SK-N-DZ (cell line): ENCODE data around the gene ZDHHC7.
A peak's percentile ranks its signal among the peaks of the same experiment; 100 is the strongest.
"Not testable (repeated sequence)": the region's sequence is repeated elsewhere in the genome, so short reads cannot be mapped to it uniquely, and the experiment has no call there.

Experiments used
- DNase-seq: peaks from one replicate; pipeline ENCODE4 v3.0.0-alpha.2; 2015; ENCODE audit warnings: low spot score

Gene ZDHHC7

GRCh38 chr16:84941921-84942320 lies 69.4 kb downstream of the ZDHHC7 start:
- no peak for DNase-seq

- no peak for DNase-seq
Observed at GRCh38 chr16:84940670-84941551, 70.4 kb downstream of the ZDHHC7 start.

GRCh38 chr16:84938616-84939015 lies 72.7 kb downstream of the ZDHHC7 start:
- not testable (repeated sequence) for DNase-seq

DNA sequence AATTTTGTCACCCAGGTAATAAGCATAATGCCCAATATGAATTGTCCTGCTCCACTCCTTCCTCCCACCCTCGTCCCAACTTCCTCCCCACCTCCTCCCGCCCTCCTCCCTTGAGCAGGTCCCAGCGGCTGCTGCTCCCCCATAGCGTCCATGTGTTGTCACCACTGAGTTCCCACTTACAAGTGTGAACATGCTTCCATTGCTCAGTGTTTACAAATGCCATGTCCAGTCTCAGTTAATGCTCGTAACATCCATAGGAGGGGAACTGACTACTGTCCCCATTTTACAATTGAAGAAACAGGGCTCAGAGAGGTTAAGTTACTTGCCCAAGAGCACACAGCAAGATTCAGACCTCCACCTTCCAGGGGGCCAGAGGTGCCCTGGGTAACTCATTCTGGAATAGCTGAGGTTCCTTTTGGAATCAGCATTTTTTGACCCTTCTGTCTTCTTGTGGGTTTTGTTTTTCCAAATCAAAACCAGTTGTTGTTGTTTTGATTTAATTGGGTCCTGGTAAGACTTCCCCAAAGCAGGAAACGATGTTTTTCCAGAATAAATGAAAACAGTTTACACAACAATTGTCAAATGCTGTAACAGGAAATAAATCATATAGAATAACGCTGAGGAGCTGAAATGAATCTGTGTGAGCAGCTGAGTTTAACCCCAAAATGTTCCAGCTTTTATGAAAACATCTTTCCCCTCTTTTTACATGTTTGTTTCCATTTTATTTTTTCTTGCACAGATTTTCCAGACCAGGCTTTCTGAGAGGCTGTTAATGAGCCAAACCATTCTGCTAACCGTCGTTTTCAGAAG lies 73.9 kb downstream of the ZDHHC7 start:
- no peak for DNase-seq

GRCh38 chr16:84933774-84934631 lies 77.3 kb downstream of the ZDHHC7 start:
- DNase-seq, result no peak

DNA sequence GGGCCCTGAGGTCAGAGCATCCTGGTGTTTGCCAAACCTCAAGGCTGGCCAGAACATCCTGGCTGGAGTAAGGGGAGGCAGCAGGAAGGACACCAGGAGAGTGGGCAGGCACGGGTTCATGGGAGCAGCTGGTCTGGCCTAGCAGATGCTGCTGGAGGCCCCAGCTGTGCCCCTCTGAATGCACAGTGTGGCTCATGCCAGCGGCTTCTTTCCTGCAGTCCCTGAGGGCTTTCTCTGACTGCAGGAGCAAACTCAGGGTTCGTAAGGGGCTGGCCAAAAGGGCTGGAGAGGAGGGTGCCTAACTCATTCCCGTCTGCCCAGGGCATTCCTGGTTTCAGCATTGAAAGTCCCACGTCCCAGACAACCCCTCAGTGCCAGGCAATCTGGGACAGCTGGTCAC lies 78.7 kb downstream of the ZDHHC7 start:
- no peak for DNase-seq

GRCh38 chr16:84931506-84931905 lies 79.8 kb downstream of the ZDHHC7 start:
- DNase-seq, result no peak

DNA sequence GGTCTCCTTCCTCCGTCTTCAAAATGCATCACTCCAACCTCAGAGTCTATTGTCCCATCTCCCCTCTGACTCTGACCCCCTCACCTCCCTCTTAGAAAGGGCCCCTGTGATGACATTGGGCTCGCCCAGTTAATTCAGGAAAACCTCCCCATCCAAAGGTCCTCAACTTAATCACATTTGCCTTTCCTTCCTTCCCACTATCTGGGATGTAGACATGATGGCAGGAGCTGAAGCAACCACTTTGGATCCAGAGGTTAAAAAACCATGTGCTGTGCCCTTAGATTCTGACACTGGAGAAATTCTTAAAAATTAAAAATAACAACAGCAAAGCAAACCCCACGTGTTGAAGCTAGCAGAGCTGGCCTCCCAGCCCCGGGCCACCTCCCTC lies 80.2 kb downstream of the ZDHHC7 start:
- DNase-seq, result no peak

- DNase-seq, result no peak
Observed at GRCh38 chr16:84930298-84931106, 80.8 kb downstream of the ZDHHC7 start.

DNA sequence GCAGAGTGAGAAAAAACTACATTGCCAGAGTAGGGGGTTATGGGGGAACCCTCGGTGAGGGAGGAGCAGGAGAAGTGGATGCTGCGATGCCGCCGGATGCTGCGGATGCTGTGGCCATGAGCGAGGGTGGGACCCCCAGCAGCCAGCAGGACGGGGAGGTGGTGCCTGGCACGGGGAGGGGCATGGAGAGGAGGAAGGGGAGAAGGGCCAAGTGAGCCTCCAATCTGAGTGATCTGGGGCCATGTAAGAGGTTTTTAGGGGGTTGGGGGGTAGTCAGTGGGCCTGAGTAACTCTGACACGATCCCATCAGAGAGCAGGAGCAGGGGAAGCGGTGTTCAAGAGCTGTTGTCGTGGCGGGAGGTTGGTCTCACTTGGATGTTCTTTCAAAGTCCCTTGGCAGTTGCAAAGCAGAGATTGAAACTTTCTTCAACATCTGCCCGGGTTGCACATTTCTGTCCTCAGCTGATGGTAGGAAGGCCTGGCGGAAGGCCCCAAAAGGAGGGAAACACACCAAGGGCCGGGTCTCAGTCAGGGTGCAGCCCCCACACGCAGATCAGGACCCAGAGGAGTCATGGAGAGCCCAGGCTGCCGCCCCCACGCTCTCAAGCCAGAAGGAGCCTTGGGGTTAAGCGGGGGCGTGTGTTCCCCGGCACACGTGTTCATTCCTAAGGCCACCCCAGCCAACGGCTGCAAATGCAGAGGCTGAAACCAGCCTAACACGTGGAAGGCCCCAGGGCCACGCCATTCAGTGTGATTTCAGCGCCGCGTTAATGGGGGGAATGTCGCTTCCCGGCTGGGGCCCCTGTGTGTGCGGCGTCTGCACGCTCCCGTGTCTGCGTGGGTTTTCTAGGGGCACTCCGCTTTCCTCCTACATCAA lies 81.7 kb downstream of the ZDHHC7 start:
- no peak for DNase-seq

GRCh38 chr16:84928679-84929420 lies 82.5 kb downstream of the ZDHHC7 start:
- DNase-seq, result no peak

- no peak for DNase-seq
Observed at GRCh38 chr16:84927621-84928591, 83.4 kb downstream of the ZDHHC7 start.

- no peak for DNase-seq
Observed at GRCh38 chr16:84926462-84926861, 84.9 kb downstream of the ZDHHC7 start.

DNA sequence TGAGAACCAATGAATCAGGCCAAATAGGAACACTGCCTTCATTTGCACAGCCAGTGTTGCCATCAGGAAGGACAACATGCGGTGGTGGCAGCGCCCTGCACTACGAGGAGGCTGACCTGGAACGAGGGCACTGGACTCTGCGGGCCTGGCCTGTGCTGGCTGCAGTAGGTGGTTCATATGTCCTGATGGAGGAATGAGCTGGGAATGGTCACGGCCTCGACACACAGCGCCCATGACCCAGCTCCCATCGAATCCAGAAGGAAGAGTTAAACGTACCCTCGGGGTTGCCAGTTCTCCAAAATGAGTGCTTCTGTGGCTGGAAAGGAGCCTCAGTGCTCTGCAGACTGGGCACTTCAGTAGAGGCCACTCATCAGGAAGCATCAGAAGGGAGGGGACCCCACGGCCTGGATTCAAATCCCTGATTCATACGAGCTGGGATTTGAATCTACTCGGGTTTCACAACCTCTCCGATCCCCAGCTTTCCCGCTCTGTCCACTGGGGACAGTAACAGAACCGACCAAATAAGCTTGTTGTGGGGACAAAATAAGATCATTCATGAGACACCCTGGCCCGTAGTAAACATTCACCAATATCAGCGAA lies 85.5 kb downstream of the ZDHHC7 start:
- DNase-seq, result no peak

GRCh38 chr16:84925092-84925772 lies 86.1 kb downstream of the ZDHHC7 start:
- peak; percentile 50 for DNase-seq

DNA sequence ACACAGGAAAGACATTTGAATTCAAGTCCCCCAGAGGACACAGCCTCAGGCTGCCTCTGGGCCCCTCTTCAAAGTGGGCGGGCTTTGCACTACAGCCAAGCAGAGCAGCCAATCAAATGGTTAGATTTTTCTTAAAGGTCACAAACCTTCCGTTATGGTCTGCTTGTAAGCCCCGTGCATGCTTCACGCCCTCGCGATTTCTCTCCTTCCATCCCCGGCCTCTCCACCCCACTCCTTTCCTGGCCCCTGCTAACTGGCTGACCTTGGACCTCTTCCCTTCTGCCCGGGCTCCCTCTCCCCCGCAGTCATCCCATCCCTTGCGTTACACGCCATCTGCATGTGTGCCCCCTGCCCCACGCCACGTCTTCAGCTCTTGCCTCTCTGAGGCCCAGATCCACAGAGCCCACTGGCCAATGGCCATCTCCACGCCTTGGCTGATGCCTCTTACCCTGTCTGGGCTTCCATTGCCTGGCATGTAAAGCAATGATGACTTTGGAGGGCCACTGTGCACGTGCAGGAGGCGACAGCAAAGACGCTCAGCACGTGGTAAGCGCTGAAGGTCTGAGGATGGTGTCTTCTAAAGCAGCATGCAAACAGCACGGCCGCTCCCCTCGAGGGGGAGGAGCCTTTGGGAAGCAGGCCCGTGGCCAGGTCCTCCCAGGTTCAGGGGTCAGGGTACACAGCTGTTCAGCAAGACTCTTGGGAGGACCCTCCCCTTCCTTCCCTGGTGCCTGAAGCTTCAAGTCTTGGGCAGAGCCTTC lies 86.8 kb downstream of the ZDHHC7 start:
- DNase-seq, result no peak
